Ishikawa (cell line): ENCODE measurements around the gene PLAA.

Experiments used
- CEBPB ChIP-seq: IDR thresholded peaks from 2 replicates; pipeline ENCODE4 v1.6.1; 2012
- EP300 ChIP-seq: IDR thresholded peaks from 2 replicates; pipeline ENCODE4 v1.6.1; 2012; ENCODE audit warnings: borderline replicate concordance
- FOXM1 ChIP-seq: IDR thresholded peaks from 2 replicates; pipeline ENCODE4 v1.6.1; 2012; ENCODE audit warnings: low read depth, borderline replicate concordance
- MAX ChIP-seq: IDR thresholded peaks from 2 replicates; pipeline ENCODE4 v1.6.1; 2012
- RAD21 ChIP-seq: IDR thresholded peaks from 2 replicates; pipeline ENCODE4 v1.6.1; 2012; ENCODE audit warnings: low read depth
- TCF12 ChIP-seq: IDR thresholded peaks from 2 replicates; pipeline ENCODE4 v1.6.1; 2012; ENCODE audit warnings: low read depth
- YY1 ChIP-seq: IDR thresholded peaks from 2 replicates; pipeline ENCODE4 v1.6.1; 2012; ENCODE audit warnings: low read depth
- ZBTB7A ChIP-seq: IDR thresholded peaks from 2 replicates; pipeline ENCODE4 v1.6.1; 2012; ENCODE audit warnings: low read depth
- TF ChIP-seq, protein P1 (sequence below): IDR thresholded peaks from 2 replicates; pipeline ENCODE4 v1.6.1; 2012

GRCh38 chr9:26945591-26945990 lies 1.5 kb downstream of the PLAA start:
- TF ChIP-seq YY1 = no peak
- TF ChIP-seq CEBPB = no peak
- TF ChIP-seq, protein P1, sequence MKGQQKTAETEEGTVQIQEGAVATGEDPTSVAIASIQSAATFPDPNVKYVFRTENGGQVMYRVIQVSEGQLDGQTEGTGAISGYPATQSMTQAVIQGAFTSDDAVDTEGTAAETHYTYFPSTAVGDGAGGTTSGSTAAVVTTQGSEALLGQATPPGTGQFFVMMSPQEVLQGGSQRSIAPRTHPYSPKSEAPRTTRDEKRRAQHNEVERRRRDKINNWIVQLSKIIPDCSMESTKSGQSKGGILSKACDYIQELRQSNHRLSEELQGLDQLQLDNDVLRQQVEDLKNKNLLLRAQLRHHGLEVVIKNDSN = no peak
- TF ChIP-seq ZBTB7A = no peak
- no peak for TF ChIP-seq FOXM1
- TF ChIP-seq RAD21 = no peak
- TF ChIP-seq TCF12 = no peak
- TF ChIP-seq EP300 = no peak
- no peak for TF ChIP-seq MAX
